HG03571 (cell line): ENCODE results near the gene UST.
"Not testable (repeated sequence)": the region's sequence is repeated elsewhere in the genome, so short reads cannot be mapped to it uniquely, and the experiment has no call there.

Experiments used
- ATAC-seq: cut with Tn5 transposase; IDR thresholded peaks from one replicate; pipeline ENCODE4 v1.9.1; 2021; ENCODE audit not compliant: unreplicated experiment

UST gene

DNA sequence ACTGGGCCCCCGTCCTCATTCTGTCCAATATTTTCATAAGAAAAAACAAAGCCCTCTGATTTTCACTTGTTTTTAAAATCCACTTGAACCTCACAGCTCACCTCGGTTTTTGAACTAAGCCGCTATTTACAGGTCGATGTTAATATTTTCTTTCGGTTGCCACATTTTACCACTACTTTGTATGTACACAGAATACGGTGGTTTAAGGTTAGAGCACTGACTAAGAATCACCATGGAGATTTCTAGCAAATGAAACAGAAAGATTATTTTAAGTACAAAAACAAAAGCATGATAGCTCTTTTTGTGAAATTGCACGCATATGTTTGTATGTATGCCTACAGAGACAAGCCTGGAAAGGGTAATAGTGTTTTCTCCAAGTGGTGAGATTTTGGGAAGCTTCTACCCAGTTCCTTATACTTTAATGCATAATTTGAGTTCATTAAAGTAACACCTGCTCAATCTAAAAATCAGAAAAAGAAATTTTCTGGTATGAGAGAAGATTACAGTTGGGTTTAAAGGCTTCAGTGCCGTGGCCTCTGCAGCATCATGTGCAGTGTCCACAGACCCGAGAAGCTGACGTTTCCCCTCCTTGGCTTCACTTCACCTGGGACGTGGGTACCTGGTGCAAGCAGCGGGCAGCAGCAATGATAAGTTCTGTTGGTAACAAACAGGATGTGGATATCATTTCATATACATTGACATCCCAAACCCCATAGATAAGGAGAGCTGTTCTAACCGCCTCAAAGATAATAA lies 144.0 kb downstream of the UST start:
- no peak for ATAC-seq

DNA sequence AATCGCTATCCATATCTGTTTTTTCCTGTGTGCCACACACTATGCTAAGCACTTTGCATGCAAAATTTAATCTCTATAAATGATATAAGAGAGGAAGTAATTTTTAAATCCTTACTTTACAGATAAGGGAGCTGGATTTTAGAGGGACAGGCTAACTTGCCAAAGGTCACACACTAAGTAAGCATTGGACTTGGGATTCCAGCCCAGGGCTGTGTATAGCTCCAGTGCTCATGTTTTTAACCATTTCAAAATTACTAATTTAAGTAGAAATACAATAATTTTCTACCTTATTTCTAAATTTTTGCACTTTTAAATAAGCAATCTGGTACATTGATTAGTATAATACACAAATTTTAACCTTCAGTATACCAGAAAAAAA lies 144.6 kb downstream of the UST start:
- ATAC-seq: no peak

DNA sequence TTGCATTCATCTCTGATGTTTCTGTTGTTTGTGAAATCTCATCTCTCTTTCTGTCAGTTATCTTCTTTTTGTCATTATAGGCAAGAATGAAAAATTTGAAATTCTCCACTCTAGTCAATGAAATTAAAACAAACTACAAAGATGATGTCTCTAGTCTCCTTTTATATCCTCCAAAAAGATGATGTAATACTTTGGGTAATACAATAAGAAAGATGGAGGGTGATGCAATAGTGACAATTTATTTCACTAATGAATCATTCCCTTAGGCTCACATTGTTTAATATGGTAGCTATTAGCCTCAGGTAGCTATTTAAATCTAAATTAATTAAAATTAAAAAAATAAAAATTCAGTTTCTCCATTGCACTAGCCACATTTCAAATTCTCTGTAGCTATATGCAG lies 145.4 kb downstream of the UST start:
- no peak for ATAC-seq

DNA sequence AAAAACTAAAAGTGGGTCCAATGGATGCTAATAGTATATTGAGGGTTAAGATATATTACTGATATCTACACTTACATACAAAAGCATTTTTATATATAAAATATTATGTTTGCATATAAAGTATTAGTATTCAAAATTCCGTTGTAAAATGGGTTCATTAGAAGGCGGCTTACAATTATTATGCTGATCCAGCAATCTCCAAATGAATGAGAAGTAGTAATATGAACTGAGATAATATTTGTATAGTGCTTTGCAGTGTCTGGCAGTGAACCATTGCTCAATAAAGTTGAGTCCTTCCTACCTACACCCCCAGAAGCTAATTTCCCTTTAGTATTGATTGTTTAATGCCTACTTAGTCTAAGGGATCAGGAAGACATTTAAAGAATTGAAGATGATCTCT lies 146.2 kb downstream of the UST start:
- no peak for ATAC-seq

DNA sequence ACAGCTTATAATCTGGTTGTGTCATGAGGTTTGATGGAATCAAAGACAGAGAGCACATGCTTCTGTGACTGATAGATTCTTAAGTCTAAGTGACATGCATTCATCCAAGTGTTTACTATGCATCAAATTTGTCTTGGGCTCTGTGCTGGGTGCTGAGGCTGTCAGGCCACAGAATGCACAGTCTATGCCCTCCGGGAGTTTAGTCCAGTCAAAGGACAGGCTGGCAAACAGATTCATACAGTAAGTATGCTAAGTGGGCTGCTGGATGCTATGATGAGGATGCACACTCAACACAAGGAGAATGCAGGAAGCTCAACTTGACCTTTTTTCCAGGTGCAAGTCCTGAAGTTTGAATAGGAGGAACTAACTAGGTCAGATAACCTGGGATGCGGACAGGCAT lies 146.7 kb downstream of the UST start:
- no peak for ATAC-seq

DNA sequence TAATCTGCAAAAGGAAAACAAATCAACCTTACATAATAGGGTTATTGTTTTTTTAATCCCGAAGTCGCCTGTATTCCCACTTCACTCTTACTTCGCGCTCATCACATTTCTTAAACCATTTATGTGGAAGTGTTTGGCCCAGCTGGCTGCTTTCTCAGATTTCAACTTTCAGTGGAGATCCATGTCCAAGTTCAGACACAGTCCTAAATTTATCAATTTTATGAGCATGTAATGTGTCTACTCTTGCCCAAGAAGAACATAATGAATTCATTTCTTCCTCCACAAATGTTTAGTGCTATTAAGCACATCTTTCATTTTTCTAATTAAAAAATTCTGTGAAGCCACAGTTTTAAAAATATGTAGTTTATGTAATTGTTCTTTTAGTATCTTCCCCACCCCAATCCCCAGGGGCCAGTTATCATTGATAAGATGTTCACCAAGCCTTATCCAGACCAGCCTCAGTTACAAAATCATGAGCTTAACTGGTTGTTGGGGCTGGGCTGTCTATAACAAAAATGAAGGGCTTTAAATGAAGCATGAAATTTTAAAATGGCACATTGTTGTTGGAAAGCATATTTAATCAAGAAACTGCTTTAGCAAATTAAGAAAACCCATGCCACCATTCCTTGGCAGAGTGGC lies 151.7 kb downstream of the UST start:
- no peak for ATAC-seq

DNA sequence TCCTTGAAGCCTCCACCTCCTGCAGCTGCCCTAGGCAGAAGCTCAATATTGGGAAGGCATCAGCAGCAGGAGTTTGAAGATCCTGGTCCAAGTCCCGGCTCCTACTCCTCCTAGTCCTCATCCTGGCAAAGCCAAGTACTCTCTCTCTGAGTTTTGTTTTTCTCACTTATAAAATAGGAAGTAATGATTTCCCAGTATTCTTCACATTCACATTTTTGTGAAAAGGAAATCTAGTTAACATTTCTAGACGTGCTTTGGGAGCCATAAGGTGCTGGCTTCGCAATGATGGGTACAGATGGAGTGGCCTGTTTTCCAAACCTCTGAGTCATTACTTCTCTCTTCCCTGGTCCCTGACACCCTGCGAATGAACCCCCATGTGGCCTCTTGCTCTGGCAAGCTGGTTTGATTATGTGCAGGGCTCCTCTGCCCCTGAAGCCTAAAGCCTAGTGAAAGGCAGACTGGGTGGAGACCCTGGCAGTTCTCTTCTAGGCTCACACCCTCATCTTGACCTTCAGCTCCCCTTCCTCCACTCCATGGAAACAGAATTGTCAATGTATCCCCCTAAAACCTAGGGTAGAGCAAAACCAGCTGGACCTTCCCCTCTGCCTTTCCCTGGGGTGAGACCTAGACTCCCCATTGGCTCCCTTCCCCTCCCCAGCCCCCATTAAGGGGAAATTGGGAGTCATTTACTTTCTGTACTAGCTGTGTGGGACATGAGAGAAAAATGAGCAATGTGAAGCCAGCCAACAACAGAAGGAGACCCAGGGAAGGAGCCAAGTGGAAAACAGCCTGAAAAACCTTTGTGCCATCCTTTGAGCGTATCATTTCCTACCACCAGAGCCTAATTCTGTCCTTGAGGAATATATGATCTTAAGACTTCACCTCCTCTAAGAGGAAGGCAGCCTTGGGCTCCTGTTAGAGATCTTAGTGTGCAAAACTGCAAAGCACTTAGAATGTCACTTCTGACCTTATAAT lies 158.4 kb downstream of the UST start:
- ATAC-seq: no peak

DNA sequence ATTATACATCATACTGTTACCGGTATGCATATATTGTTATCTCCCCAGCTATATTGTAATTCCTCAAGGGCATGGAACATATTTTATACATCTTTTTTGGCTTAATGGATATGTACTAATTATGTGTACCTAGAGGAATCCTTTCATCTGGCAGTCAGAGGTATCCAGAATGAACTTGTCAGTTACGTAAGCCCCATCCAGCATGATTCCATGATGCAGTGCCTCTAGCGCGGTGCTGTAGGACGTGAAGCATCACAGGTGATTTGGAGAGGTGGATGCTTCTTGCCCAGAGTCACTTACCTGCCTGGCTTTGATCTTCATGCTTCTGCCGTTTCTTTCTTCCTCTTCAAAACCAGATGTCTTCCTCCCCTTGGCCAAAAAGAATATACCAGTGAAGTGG lies 159.1 kb downstream of the UST start:
- no peak for ATAC-seq

DNA sequence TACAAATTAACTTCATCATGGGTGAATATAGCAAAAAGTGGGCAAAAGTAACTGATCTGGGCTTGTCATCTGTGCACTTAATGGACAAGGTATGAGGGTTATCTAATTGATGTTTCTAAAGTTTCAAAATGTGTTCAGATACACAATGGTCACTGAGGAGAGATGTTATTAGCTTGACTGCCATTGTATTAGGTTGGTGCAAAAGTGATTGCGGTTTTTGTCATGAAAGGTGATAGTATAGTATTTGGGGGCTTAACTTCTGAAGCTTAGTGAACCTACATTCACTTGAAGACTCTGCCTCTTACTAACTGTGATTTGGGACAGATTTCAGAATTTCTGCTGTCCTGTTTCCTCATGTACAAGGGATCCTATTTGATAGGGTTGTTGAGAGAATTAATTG lies 159.6 kb downstream of the UST start:
- ATAC-seq: no peak

DNA sequence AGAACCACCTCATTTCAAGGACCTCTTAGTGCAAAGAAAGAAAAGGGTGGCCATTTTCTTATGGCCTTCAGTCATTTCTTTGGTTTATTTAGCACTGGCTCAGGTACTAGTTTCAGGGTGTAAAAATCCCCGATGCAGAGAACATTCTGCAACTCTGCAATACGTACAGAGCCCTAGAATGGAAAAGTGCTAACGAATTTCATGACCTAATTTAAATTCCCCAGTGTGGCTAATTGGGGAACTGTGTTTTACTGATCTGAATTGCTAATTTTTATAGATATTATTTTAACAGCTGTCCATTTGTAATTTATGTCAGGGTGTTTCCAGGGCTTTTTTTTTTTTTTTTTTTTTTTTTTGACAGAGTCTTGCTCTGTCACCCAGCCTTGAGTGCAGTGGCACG lies 160.7 kb downstream of the UST start:
- ATAC-seq: no peak

DNA sequence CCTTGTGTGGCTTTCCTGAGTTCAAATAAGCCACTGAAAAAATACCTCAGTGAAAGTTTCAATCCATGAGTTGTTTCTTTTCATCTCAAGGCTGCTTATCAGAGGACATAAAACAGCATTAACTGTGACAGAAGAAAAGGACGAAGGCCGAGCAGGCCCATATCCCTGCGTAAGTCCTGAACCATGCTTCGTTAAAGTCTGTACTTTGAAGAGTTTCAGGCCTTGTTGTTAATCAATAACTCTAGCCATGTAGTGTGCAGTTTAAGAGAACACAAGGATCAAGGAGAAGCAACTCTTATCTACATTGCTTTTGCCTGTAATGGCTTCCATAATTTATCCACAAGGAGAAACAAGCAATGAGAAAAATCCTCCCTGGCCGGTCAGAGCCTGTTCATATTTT lies 165.4 kb downstream of the UST start:
- no peak for ATAC-seq

DNA sequence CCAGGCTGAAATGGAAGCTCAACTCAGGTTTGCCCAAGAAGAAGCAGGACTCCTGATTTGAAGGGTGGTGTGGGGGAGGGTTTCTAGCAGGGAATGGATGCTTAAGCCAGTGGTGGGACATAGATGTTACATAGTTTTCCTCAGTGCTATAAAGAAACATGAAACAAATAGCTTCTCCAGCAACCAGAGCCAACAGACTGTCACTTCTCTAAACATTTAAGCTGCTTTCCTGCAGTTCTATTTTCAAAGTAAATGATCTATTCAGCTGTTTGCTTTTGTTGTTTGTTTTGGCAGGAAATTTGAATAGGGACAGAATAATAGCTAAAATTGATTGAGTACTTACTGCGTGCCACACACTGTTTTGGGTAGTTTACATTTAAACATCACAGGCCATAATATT lies 169.0 kb downstream of the UST start:
- no peak for ATAC-seq

DNA sequence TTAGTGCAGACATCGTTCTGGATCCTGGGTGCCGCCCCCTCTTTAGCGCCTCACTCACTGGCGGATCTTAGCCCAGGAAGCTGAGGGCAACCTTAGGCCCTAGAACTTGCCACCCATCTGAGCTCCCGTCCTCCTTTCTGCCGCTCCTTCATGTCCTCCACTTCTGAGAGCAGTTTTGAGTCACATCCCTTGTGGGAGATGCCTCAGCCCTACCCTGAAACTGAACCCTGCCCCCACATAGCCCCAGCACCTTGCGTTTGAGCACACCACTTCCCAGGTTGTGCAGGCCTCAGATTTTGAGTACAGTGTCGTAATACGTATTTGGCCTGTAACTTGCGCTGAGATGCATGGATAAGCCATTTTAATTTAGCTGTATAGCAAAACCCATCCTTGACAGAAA lies 169.7 kb downstream of the UST start:
- not testable (repeated sequence) for ATAC-seq

DNA sequence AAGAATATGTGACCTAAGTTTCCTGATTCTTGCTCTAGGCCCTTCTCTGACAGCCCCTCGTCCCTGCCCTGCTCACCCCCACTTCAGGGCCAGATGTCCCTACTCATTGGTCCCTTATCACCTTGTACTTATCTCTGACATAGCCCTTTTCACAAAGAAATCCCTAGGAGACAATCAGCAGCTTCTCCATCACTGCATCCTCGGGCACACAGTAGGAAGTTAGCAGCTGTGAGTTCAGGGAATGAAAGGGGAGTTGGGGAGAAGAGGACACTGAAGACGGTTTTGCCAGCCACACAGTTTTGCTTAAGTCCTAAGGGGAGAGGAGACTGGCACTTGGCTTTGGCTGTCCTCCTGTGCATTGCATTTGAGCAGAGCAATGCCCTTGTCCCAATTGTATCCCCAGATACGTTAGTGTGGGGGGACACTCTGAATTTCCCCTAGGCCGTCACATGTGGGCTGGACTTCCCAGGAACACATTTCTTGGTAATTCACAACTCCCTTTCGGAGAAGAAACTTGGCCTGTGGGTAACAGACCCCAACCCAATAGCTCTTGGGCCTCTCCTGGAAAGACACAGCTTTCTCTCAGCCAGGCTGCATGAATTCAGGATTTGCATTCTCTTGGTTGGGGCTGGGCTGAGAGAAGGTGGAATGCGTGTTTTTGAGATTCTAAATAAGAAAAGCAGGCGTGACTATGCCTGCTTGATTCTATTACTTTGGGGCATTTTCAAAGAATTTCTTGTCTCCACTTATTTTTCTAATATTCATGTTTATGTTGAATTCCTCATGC lies 177.6 kb downstream of the UST start:
- ATAC-seq: no peak

DNA sequence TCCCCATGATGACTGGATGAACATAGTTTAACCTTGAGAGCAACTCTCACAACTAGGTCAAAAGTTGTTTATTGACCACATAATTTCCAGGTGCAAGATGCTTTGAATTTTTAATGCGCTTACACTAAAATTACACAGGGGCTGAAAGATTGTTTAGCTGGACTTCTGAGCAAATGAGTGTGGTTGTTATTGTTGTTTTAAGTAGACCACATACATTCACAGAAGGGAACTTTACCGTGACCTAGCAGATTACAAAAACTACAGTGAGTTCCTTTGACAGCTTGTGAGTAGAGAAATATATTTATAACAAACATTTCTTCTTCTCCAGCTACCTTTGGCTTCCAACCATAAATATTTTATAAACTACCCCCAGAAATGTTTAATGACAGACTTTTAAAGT lies 178.9 kb downstream of the UST start:
- no peak for ATAC-seq

DNA sequence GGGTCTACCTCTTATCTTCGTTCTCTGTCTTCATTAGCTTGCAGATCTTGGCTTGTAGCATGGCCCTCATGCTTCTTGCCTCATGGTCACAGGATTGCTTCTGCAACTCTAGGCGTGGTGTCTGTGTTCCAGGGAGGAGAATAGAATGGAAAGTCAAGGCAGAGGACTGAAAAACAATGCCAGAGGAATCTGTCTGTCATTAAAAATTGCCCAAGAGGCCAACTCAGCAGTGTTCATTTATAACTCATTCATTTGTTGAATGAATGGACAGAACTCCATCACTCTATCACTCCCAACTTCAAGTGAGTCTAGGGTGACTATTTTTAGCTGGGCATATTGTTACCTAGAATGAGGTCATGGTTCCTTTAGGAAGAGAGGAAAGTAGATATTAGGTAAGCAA lies 179.6 kb downstream of the UST start:
- ATAC-seq: no peak

DNA sequence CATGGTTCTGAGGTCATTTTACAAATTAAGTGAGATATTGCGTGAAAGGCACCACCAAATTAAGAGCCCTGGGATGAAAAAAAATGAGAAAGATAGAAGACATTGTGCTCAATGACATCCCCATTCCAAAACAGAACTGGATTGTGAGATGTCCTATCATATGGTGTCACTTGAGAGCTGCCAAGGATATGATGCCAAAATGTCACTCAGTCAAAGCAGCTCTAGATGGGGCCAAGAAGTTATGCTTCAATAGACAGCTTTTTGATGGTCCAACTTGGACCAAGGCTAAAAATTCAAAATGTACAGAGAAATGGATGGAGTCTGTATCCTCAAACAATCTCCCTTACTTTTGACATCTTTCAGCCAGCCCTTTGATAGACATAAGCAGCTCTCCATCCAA lies 180.8 kb downstream of the UST start:
- ATAC-seq: no peak

DNA sequence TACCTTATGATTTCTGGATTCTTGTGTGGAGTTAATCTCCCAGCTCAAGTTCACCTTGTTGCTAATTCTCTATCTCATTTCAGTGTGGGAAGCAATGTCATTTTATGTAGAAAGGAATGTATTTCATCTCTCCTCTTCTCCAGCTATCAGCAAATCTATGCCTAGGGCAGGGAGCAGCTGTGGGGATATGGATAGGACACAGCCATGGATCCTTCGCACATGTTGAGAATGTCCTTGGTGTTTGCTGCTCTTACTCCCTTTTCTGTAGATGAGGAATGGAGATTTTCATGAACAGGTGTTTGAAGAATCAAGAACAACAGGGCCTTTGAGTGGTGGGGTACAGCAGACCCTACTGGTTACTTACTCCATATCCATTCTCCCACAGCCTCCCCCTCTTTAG lies 182.0 kb downstream of the UST start:
- no peak for ATAC-seq

DNA sequence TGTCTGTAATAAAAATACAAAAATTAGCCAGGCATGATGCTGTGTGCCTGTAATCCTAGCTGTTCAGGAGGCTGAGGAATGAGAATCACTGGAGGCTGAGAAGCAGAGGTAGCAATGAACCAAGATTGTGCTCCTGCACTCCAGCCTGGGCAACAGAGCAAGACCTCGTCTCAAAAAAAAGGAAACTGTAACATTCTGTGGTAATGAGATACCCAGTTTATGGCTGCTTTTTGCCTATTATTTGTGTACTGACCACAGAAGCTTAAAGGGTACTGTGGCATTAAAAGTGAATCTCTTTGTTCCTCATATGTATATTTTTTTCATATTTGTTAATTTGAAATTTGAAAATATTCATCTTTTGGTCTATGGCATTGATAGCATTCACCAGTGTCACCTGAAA lies 185.4 kb downstream of the UST start:
- no peak for ATAC-seq

DNA sequence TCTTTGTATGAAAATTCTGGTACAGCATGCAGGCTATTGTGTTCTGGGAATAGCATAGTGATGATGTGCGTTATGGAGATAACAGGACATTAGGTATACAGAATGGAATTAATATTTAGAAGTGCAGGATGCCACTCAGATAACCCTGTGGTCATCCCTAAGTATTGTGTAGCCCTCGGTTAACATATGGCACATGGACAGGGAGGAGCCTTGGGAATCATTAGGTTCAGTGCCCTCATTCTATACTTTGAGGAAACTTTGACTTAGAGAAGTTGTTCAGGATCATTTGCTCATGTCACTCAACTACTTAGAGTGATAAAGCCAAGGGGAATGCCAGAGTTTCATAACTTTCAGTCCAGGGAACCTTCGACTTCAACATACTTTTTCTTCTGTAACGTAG lies 185.9 kb downstream of the UST start:
- no peak for ATAC-seq

DNA sequence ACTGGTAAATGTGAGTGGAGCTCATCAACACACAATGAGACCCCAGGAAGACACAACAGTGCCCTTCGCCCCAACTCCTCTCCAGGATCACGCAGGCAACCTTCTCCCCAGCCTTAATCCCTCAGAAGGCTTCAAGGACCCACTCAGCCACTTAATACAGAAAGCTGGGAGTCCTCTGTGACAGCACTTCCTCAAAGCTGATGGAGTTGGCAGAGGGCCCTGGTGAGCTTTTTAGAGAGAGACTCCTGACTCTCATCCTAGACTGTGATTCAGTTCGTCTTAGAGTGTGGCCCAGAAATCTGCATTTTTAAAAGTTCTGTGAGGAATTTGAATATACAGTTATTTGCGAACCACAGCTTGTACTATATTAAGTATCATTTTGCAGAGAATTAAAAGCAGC lies 187.7 kb downstream of the UST start:
- ATAC-seq: no peak
